IMR-90 (cell line): ENCODE results near the gene NOTCH3. TPM values are rescaled to one million over a fixed set of nuclear protein-coding genes. Genes with fewer than 3 reads are reported as not detected.

Experiments used
- ATAC-seq: fragments of 200-7000 bp; cut with Tn5 transposase; 2 replicates; pipeline ENCODE4 v1.9.1; 2020; ENCODE audit warnings: low read depth, mild to moderate bottlenecking, moderate library complexity
- BruUV-seq: library from RNA; stranded (reverse); fragments of 400-500 nt; replicated peaks from 2 replicates; lab custom pipeline; 2021; lab: Mats Ljungman, UMichigan
- CTCF ChIA-PET: fragments of 300-600 bp; formaldehyde crosslinking; extraction: SDS; loops from one replicate; lab custom pipeline; 2021; ENCODE audit warnings: antibody characterized with exemption; lab: Yijun Ruan, JAX
- POLR2A ChIA-PET: fragments of 300-600 bp; sonication (Branson Sonifier 250); formaldehyde crosslinking; loops from one replicate; lab custom pipeline; 2022; ENCODE audit warnings: antibody characterized with exemption; ENCODE audit not compliant: unreplicated experiment; lab: Charles Lee
- DNase-seq: peaks from one replicate; pipeline ENCODE4 v3.0.0; 2013
- H2AFZ ChIP-seq: replicated peaks from 2 replicates; pipeline ENCODE3; 2013; ENCODE audit warnings: low read length, mild to moderate bottlenecking; ENCODE audit not compliant: poor library complexity
- H2AK5ac ChIP-seq: 2 replicates; pipeline ENCODE4 v1.6.1; 2013; ENCODE audit warnings: low read depth, low read length, inconsistent platforms
- H2AK9ac ChIP-seq: replicated peaks from 2 replicates; pipeline ENCODE3; 2013; ENCODE audit warnings: mild to moderate bottlenecking, low read depth, low read length, moderate library complexity; ENCODE audit not compliant: poor library complexity
- H2BK120ac ChIP-seq: 2 replicates; pipeline ENCODE4 v1.6.1; 2013; ENCODE audit warnings: low read depth, low read length, inconsistent platforms
- H2BK15ac ChIP-seq: 3 replicates; pipeline ENCODE4 v1.6.1; 2013; ENCODE audit warnings: low read depth, low read length, inconsistent platforms
- H2BK20ac ChIP-seq: 2 replicates; pipeline ENCODE4 v1.6.1; 2013; ENCODE audit warnings: low read depth, mild to moderate bottlenecking, inconsistent platforms, low read length, moderate library complexity
- H2BK5ac ChIP-seq: 2 replicates; pipeline ENCODE4 v1.6.1; 2013; ENCODE audit warnings: mild to moderate bottlenecking, low read depth, low read length, inconsistent platforms; ENCODE audit not compliant: poor library complexity, severe bottlenecking
- H3K14ac ChIP-seq: replicated peaks from 2 replicates; pipeline ENCODE4 v1.6.1; 2013; ENCODE audit warnings: low read depth, low read length, inconsistent platforms
- H3K18ac ChIP-seq: 2 replicates; pipeline ENCODE4 v1.6.1; 2013; ENCODE audit warnings: low read depth, low read length, control low read depth
- H3K23ac ChIP-seq: 2 replicates; pipeline ENCODE4 v1.6.1; 2013; ENCODE audit warnings: low read depth, low read length, inconsistent platforms
- H3K27ac ChIP-seq: 2 replicates; pipeline ENCODE4 v1.5.1; 2013; ENCODE audit warnings: mild to moderate bottlenecking, control low read depth, low read length; ENCODE audit not compliant: insufficient read depth
- H3K27me3 ChIP-seq: 2 replicates; pipeline ENCODE4 v1.6.1; 2013; ENCODE audit warnings: low read length; ENCODE audit not compliant: control insufficient read depth, insufficient read depth
- H3K36me3 ChIP-seq: 2 replicates; pipeline ENCODE4 v1.6.1; 2013; ENCODE audit warnings: low read length, mixed read lengths; ENCODE audit not compliant: control insufficient read depth, insufficient read depth
- H3K4ac ChIP-seq: 2 replicates; pipeline ENCODE4 v1.6.1; 2013; ENCODE audit warnings: low read depth, low read length, inconsistent platforms
- H3K4me1 ChIP-seq: 2 replicates; pipeline ENCODE4 v1.6.1; 2013; ENCODE audit warnings: low read length, mixed read lengths; ENCODE audit not compliant: control insufficient read depth, insufficient read depth
- H3K4me2 ChIP-seq: 2 replicates; pipeline ENCODE4 v1.6.1; 2013; ENCODE audit warnings: low read depth, mild to moderate bottlenecking, control low read depth, low read length, moderate library complexity
- H3K4me3 ChIP-seq: 2 replicates; pipeline ENCODE4 v1.5.1; 2013; ENCODE audit warnings: low read depth, mild to moderate bottlenecking, control low read depth, low read length, moderate library complexity; ENCODE audit not compliant: insufficient read depth
- H3K56ac ChIP-seq: 2 replicates; pipeline ENCODE4 v1.6.1; 2013; ENCODE audit warnings: low read length, inconsistent platforms; ENCODE audit not compliant: insufficient read depth; ENCODE audit errors: extremely low read depth
- H3K79me1 ChIP-seq, 2 experiments: 2 replicates each; pipeline ENCODE4 v1.6.1; 2013; ENCODE audit warnings: low read length in 2 of 2, inconsistent platforms in 1 of 2, low read depth in 1 of 2
- H3K9ac ChIP-seq: 2 replicates; pipeline ENCODE4 v1.6.1; 2013; ENCODE audit warnings: low read depth, low read length, control low read depth
- H3K9me1 ChIP-seq: 2 replicates; pipeline ENCODE4 v1.6.1; 2013; ENCODE audit warnings: low read length, inconsistent platforms; ENCODE audit not compliant: insufficient read depth
- H3K9me3 ChIP-seq: 2 replicates; pipeline ENCODE4 v1.6.1; 2013; ENCODE audit warnings: low read length; ENCODE audit not compliant: control insufficient read depth, insufficient read depth
- H4K20me1 ChIP-seq: 2 replicates; pipeline ENCODE4 v1.6.1; 2013; ENCODE audit warnings: low read length, inconsistent platforms; ENCODE audit not compliant: insufficient read depth
- H4K5ac ChIP-seq: 2 replicates; pipeline ENCODE4 v1.6.1; 2013; ENCODE audit warnings: mild to moderate bottlenecking, low read depth, low read length, control low read depth
- H4K8ac ChIP-seq, 2 experiments: 2 replicates each; pipeline ENCODE4 v1.6.1; 2013; ENCODE audit warnings: low read depth in 2 of 2, low read length in 2 of 2, control low read depth in 1 of 2, inconsistent platforms in 1 of 2
- H4K91ac ChIP-seq: 2 replicates; pipeline ENCODE4 v1.6.1; 2013; ENCODE audit warnings: low read depth, low read length, inconsistent platforms; ENCODE audit not compliant: insufficient read depth
- BHLHE40 ChIP-seq: fragments of 150-350 bp; IDR thresholded peaks from 2 replicates; pipeline ENCODE4 v1.6.1; 2016; ENCODE audit warnings: mild to moderate bottlenecking, low read depth, low read length
- USF2 ChIP-seq: fragments of 150-350 bp; IDR thresholded peaks from 2 replicates; pipeline ENCODE4 v1.6.1; 2017; ENCODE audit warnings: mild to moderate bottlenecking, antibody characterized with exemption, low read length, low read depth
- WGBS, 2 experiments: methylation state at CpG; one replicate each; pipeline versions ENCODE4 v1.1.5 to v1.1.7; 2013; ENCODE audit warnings: missing lambda C conversion rate in 2 of 2; ENCODE audit not compliant: insufficient read length in 1 of 2; ENCODE audit errors: extremely low coverage in 2 of 2; 5-methylcytosine and 5-hydroxymethylcytosine counted together
- dilution Hi-C: fragments of 300-500 bp; cut with HindIII; formaldehyde crosslinking; loops from one replicate; pipeline ENCODE4 v1.14.3; 2018; ENCODE audit warnings: low sequenced_read_pairs; ENCODE audit not compliant: unreplicated experiment
- in situ Hi-C: fragments of 300-500 bp; cut with MboI; formaldehyde crosslinking; loops from 3 replicates; pipeline ENCODE4 v1.14.3; 2019; ENCODE audit warnings: low sequenced_read_pairs, inconsistent platforms, mixed read lengths
- intact Hi-C: fragments of 100-400 bp; cut with micrococcal nuclease; formaldehyde crosslinking; loops from 2 replicates; pipeline ENCODE4 v1.10.0; 2022
- polyA plus RNA-seq, 3 experiments: library from polyadenylated mRNA; depleted of rRNA; stranded (reverse); fragments of >200 nt; gene quantifications; 2 replicates each; pipeline ENCODE4 v1.2.3, GENCODE V29; 2012; ENCODE audit warnings: low replicate concordance in 1 of 3
- total RNA-seq: library from RNA; depleted of rRNA; stranded (reverse); fragments of >200 nt; gene quantifications from 2 replicates; pipeline ENCODE4 v1.2.3, GENCODE V29; 2012

Gene NOTCH3
- total and polyA plus RNA-seq, 2 of the 4 experiments (the other 2 are of a cell fraction), result 5.9 to 25.1 TPM

- Histone ChIP-seq H3K56ac (no peak overlapping the region; the same call in 1 of the 2 replicates), H4K8ac (no peak overlapping the region), H3K4me3 (no peak overlapping the region), H3K36me3 (peaks cover 49% of the 10 kb centered on the region), H3K4ac (no peak overlapping the region), H2BK120ac (no peak overlapping the region), H3K4me2 (no peak overlapping the region), H2AK5ac (no peak overlapping the region), H2BK20ac (no peak overlapping the region), H3K23ac (no peak overlapping the region), H2BK5ac (no peak overlapping the region), H3K27me3 (no peaks in the 10 kb centered on the region), H3K9me3 (peaks cover 7% of the 10 kb centered on the region; the same call in 1 of the 2 replicates), H3K9me1 (no peaks in the 10 kb centered on the region; the same call in 1 of the 2 replicates), H3K9ac (no peak overlapping the region), H3K27ac (no peak overlapping the region), H2AK9ac (no peak overlapping the region), H4K91ac (no peak overlapping the region), H4K5ac (no peak overlapping the region), H3K14ac (no peak overlapping the region), H3K18ac (no peak overlapping the region), H4K20me1 (no peaks in the 10 kb centered on the region), H2BK15ac (no peak overlapping the region), H3K4me1 (no peaks in the 10 kb centered on the region), H3K79me1 (no peaks in the 10 kb centered on the region), H2AFZ (no peak overlapping the region)
- in situ Hi-C loops, result loop anchor here (5.0 kb wide), 1 partner anchor 391 kb away; no protein-coding TSS in a partner anchor
- DNase-seq, result no peak
- POLR2A ChIA-PET, result no interaction called here
- TF ChIP-seq BHLHE40, result no peak
- peak; percentile 31; the same call in 1 of the 2 replicates for TF ChIP-seq USF2
- dilution Hi-C loops, result no loop called here
- 100% methylated on average over 1 of the region's 4 CpGs; no CpG with 5 or more reads in 1 of the 2 experiments for WGBS, 2 experiments
- no peak for ATAC-seq
- intact Hi-C loops, result no loop called here
- CTCF ChIA-PET, result no interaction called here
- BruUV-seq, result no TSS peak
These were observed 34.1 kb downstream of the NOTCH3 start for GRCh38 chr19:15166700-15167099.
